HG02798 (cell line): Measurements from ENCODE around the gene HNRNPU.

Source experiments
- ATAC-seq: cut with Tn5 transposase; IDR thresholded peaks from one replicate; pipeline ENCODE4 v1.9.1; 2021; ENCODE audit warnings: mild to moderate bottlenecking; ENCODE audit not compliant: unreplicated experiment, poor library complexity

Gene HNRNPU

DNA sequence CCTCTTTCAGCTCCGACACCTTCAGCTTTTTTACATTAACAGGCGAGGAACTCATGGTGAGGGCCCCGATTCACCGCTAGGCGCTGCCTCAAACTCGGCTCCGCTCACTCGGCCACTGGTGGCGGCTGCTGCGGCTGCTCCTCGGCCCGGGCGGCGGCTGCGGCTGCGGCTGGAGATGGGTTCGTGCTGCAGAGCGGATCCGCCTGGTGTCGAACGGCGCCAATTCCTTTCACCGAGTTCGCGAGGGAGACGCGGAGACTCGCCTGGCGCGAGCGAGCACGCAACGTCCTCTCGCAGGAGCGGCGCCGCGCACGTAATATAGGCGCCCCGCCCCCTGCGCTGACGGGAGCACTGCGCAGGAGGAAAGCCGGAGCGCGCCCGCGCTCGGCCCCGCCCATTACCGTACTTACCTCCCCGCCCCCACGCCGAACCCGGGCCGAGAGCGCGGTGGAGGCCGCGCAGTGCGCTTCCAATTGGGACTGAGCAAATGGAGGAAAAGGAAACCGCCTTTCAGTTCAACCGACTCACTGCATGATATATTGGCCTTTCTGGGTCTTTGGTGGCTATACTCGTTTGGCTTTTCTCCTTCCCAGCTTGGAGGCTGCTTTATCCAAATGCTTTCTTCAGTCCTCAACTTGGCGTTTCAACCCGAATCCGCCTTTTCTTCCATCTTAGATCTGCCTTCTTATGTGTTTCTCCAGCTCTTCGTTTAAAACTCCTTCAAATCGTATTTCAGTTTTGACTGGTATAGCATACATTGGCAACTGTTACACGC lies at the start of gene HNRNPU:
Gene HNRNPU (minus strand): TSS at position 291 of the 775 bp plus-strand sequence. CDS start 236 bp downstream, at position 55.
- ATAC-seq: peak; percentile 73

DNA sequence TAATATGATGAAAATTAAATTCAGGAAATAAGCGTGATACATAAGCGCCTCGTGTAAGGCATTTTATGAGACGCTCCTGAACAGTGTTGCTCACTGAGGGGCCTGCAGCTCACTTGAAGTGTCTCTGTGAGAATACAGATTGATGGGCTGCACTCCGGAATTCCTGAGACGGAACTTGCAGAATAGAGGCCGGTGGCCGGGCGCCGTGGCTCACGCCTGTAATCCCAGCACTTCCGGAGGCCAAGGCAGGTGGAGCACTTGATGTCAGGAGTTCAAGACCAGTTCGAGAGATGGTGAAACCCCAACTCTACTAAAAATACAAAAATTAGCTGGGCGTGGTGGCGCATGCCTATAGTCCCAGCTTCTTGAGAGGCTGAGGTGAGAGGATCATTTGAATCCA lies 49.5 kb upstream of the HNRNPU start:
- ATAC-seq: no peak

DNA sequence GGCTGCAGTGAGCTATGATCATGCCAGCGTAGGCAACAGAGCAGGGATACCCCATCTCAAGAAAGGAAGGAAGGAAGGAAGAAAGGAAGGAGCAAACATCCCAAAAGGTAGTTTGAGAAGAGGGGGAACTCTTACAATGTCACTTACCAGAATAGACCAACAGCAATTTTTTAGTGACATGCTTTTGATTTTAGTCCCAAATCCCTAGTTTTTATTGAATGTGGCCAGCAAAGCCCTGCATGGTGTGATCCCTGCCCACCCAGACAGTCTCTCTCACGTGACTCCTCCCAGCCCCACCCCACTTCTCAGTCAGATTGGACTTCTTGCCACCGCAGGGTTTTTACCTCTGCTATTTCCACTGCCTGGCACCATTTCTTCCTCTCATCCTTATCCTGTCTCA lies 39.8 kb upstream of the HNRNPU start:
- no peak for ATAC-seq

DNA sequence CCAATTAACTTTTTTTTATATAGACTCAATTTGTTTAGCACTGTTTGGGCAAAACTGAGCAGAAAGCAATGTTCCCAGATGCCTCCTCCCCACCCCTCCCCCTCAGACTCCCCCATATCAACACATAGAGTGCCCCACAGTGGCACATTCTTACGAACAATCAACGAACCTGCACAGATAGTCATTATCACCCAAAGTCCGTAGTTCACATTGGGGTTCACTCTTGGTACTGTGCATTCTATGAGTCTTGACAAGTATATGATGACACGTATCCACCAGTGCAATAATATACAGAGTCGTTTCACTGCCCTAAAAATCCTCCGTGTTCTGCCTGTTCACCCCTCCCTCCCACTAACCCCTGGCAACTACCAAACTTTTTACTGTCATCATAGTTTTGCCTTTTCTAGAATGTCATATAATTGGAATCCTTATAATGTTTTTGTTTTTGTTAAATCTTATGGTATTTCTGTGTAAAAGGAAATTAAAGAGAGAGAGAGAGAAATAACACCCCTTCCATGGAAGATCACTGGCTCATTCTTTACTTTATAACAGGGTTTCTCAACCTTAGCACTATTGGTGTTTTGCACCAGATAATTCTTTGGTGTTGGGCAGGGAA lies 37.2 kb upstream of the HNRNPU start:
- no peak for ATAC-seq

DNA sequence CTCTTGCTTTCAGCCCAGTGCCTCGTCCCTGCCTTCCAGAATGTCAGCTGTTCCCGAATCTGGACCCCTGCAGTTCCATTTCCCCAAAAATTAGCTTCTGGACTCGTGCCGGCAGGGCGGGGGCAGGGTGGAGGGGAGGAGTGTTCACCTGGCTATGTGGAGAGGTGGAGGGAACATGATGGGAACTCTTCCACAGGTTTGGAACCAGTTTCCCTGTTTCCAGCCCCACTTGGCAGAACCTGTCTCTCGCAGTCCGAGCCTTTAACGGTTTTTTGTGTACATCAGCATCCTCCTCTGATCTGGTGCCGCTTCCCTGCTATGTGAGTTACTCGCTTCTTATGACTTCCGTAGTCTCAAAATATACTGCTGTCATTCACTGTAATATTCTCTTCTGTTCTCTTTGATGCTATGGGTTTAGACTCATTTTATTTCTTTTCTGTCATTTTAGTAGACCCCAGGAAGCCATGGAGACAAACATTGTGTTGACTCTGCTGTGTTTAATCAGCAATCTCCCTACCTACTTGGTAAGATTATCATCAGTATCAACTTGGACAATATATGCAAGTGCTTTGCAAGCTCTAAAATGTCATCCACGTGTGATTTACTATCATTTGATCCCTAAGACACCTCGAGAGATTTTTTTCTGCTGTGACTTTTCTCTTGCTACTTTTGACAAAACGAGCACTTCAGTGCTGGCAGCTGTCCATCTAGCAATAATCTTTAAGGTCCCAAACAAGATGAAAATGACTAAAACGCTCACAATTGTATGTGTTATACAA lies 33.3 kb upstream of the HNRNPU start:
- ATAC-seq: no peak

DNA sequence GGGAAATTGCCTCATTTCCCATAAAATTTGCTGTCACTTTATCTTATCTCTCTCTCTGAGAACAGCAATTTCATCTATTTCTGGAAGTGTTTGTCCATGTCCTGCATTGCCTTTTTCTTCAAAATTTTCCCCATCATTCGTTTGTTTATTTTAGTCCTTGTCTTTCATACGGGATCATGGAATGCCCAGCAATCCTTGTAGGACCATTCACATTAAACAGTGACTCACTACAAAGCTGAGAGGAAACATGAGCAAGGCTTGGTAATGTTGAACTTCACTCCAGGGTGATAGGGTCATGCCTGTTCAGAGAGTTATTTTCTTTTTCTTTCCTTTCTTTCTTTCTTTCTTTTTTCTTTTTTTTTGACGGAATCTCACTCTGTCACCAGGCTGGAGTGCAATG lies 32.2 kb upstream of the HNRNPU start:
- no peak for ATAC-seq

DNA sequence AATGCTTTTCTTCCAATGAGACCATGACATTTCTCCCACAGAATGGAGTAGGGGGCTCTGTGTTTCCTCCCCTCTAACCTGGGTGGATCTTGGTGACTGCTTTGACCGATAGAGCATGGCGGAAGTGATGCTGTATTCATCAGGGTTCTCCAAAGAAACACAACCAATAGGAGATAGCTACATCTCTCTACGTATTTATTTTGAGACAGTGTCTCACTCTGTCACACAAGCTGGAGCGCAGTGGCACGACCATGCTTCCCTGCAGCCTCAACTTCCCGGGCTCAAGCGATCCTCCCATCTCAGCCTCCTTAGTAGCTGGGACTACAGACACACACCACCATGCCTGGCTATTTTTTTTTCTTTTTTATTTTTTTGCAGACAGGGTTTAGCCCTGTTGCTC lies 29.5 kb upstream of the HNRNPU start:
- ATAC-seq: no peak

DNA sequence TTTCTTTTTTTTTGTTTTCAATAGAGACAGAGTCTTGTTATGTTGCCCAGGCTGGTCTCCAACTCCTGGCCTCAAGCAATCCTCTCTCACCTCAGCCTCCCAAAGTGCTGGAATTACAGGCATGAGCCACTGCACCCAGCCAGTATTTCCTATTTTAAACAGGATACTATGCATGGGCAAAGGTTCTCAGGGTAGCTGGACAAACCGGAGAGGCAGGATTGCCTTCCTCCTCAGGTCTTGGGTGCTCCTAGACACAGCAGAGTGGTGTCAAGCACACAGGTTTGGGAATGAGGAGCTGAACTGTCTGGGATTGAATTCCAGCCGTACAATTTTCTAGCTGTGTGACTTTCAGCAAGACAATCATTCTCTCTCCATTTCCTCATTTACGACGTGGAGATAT lies 22.9 kb upstream of the HNRNPU start:
- ATAC-seq: no peak

DNA sequence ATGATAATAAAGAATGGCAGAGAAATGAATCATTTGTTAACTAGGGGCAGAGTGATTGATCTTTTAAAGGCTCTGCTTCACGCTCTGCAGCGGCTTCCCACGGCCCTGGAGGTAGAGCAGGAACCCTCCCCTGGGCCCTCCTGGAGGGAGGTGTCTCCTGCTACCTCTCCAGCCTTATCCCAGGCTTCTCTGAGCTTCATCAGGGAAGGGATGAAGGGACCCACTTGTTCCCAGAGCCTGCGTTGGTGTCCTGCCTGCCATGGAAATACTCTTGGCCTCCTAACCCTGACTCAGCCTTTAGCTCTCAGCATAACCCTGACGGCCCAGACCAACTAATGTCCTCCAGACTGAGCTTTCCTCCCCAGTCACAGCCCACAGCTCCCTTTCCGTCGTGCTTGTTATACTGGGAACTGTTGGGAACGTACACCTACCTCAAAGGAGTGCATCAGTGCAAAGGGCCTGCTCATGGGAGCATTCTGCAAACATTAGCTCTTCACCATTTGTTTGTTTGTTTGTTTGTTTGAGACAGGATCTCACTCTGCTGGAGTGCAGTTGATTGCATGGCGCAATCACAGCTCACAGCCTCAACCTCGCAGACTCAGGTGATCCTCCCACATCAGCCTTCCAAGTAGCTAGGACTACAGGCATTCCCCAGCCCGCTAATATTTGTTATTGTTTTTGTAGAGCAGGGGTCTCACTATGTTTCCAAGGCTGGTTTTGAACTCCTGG lies 17.4 kb upstream of the HNRNPU start:
- ATAC-seq: no peak

DNA sequence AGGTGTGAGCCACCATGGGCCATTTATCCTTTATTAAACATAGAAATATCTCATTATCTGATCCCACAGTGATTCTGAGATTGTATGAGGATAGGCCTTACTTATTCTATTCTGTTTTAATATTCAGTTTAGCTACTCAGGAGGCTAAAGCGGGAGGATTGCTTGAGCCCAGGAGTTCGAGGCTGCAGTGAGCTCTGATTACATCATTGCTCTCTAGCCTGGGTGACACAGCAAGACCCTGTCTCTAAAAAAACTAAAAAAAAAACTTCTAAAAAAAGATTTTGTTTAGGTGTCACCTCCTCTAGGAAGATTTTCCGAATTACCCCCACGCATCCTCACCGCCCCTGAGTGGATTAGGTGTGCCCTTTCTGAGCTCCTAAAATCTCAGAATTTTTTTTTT lies 14.3 kb upstream of the HNRNPU start:
- ATAC-seq: no peak

DNA sequence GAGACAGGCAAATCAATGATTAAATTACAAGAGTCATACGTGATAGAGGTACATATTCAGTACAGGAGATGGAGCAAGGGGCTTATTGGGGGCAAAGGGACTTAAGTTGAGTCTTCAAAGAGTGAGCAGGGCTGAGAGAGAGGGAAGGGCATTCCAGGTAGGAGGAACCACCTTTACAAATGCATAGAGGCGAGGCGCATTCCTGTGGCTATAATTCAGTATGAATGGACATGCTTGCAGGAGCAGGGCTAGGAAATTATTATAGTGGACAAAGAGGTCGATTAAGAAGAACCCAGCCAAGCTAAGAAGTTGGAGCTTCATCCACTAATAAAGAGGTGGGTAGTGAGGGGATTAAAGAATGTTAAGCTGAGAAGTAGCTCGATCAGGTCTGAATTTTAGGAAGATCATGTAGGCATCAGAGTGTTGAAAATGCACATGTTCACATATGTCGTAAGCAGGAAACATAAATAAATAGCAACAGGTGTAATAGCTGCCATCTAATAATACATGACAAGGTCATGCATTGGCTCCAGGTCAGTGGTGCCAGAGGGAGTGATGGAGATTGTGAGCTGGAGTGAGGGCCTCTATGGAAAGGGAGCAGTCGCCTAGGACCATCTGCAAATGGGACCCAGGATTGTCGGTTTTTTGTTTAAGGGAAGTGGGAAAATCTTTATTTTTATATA lies 12.0 kb upstream of the HNRNPU start:
- no peak for ATAC-seq

DNA sequence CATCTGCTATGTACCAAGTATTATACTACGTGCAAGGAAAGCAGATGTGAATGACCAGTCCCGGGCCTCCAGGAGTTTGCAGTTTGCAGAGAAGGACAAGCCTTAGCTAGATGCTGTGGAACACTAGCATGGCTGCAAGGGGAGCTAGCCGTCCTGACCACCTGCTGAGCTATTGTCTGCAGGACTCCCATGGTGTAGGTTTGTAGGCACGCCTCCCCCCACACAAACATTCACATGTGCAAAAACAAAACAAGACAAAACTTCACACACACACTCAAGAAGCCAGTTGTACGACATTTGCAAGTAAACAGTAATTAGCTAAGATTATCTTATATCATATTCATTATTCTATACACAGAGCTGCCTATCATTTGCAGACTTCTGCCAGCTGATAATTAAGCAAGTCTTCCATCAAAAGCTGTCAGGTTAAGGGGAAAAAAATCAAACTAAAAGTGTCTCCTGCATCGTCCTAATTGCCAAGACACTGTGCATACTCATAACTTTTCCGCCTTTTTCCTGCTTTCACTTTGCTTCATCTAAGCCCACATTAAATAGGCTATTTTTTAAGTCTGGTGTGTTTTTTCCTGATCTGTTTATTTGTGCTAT lies 10.7 kb upstream of the HNRNPU start:
- no peak for ATAC-seq

DNA sequence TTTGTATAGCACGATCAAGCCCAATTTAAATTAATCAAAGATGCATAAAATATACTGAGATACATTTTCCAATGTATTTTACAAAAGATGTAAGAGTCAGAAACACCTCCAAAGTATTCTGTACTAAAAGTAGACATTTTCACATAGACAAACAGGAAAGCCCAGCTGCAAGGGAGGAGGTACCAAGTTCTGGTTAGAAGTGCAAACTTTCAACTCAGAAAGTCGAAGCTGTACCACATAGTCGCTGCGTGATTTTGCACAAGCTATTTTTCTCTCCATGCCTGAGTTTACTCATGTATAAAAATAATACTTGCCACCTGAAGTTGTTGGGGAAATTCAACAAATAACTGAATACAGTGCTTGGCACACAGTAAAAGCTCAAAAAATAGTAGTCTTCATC lies 5.6 kb upstream of the HNRNPU start:
- no peak for ATAC-seq

DNA sequence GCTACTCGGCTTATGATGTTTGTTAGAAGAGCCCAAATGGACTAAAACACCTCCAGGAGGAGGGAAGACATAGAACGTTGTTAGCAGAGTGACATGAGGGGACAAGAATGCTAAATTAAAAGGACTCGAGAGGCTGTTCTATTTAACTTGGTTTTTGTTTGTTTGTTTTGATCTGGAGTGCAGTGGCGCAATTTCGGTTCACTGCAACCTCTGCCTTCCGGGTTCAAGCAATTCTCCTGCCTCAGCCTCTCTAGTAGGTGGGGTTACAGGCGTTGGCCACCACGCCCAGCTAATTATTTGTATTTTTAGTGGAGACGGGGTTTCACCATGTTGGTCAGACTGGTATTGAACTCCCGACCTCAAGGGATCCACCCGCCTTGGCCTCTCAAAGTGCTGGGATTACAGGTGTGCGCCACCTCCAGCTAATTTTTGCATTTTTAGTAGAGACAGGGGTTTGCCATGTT lies 5.1 kb upstream of the HNRNPU start:
- no peak for ATAC-seq

DNA sequence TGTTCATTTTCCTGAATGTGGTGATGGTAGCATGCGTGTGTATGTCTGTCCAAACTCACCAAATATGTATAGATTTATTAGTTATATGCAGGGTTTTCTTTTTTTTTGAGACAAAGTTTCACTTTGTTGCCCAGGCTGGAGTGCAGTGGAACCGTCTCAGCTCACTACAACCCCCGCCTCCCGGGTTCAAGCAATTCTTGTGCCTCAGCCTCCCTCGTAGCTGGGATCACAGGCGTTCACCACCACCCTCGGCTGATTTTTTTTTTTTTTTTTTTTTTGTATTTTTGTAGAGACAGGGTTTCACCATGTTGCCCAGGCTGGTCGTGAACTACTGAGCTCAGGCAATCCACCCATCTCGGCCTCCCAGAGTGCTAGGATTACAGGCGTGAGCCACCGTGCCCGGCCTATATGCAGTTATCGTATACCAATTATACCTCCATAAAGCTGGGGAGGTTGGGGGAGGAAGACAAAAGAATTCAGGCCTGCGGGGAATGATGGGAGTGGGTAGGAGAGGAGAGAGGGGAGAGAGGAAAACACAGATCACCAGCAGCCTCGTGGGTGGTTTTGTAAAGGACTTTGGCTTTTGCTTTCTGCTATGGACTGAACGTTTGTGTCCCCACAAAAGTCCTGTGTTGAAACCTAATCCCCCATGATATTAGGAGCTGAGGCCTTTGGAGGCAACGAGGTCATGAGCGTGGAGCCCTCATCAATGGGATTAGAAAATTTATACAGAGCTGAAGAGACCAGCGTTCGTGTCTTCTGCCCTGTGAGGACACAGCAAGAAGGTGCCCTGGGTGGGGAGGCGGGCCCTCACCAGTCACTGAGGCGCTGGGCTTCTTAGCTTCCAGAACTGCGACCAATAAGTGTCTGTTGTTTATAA lies 4.4 kb upstream of the HNRNPU start:
- no peak for ATAC-seq

DNA sequence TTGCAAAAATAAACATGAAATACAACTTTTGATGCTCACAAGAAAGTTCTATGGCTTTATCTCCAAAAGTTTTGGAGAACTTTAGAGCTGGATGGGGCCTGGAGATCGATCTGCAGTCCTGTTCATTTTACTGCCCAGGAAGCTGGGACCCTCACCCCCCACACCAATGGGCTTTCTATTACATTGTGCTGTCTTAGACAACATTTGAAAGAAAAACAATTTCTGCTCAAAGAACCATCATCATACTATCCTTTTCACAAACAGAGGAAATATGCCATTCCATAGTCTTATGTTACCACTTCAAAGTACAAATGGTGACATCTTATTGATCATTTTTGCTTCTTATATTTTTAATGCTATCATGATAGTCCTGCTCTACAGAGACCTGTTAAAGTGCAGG lies 2.0 kb upstream of the HNRNPU start:
- no peak for ATAC-seq

DNA sequence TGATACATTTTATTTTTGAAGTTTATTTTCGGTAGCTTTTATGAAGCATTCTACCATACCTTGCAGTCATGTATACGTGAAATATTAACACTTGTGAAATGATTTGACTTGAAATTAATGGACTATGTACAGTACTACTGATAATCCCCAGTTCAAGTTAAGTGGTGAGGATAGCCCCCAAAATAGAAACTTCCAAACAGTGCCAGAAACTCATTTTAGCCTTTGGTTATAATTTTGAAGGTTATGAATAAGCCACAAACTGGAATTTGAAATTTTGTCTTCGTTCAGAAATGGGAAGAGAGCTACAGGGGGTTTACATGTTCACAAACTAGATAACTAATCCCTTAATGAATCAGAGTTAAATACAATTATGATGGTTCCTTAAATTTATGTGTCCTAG lies 1.5 kb upstream of the HNRNPU start:
- no peak for ATAC-seq

DNA sequence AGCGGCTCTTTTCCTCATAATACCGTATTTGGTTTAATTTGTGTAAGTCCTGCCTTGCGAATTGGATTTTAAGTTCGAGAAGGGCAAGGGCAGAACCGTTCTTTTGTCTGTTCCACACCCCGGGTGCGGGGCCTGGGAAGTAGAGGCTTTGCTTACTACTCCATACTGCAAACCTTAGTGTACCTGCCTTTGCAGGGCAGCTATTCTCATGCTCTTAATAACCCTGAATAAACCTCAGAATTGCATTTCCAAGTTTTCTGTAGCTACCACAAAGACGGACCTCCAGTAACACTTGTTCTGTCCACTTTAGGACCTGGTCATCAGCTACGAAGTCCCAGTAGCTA lies 657 bp upstream of the HNRNPU start:
- ATAC-seq: no peak
